Gastroesophageal sphincter (tissue), 2 donors: ENCODE results near the gene KNCN.

ENCODE experiments used
- POLR2A ChIP-seq, 2 donors: fragments of 450-650 bp; IDR thresholded peaks; one replicate each; pipeline ENCODE4 v1.6.1; 2017; ENCODE audit warnings: antibody characterized with exemption in 2 of 2, mild to moderate bottlenecking in 2 of 2, moderate library complexity in 1 of 2
- POLR2AphosphoS5 ChIP-seq: sonication (generic); formaldehyde crosslinking; IDR thresholded peaks from one replicate; pipeline ENCODE4 v1.6.1; 2017; ENCODE audit warnings: antibody characterized with exemption

DNA sequence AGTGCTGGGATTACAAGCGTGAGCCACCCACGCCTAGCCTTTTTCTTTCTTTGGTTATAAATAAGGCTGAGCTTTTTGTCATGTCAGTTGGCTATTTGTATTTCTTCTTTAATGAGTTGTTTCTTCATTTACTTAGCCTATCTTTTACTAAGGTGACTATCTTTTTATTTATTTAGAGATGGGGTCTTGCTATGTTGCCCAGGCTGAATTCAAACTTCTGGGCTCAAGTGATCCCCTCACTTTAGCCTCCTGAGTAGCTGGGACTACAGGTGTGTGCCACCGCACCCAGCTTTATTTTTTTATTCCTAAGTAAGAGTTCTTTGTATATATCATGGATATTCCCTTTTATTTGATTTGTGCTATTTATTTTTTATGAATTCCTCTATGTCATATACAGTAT lies 49.9 kb downstream of the KNCN start:
- TF ChIP-seq POLR2A (IDR thresholded peaks at IDR 0.05) (no peak), POLR2AphosphoS5 (no peak)
